Measurements from ENCODE around the gene SLC17A5.
A peak's percentile ranks its signal among the peaks of the same experiment; 100 is the strongest.
"Not testable (repeated sequence)": the region's sequence is repeated elsewhere in the genome, so short reads cannot be mapped to it uniquely, and the experiment has no call there.

SLC17A5 gene

DNA sequence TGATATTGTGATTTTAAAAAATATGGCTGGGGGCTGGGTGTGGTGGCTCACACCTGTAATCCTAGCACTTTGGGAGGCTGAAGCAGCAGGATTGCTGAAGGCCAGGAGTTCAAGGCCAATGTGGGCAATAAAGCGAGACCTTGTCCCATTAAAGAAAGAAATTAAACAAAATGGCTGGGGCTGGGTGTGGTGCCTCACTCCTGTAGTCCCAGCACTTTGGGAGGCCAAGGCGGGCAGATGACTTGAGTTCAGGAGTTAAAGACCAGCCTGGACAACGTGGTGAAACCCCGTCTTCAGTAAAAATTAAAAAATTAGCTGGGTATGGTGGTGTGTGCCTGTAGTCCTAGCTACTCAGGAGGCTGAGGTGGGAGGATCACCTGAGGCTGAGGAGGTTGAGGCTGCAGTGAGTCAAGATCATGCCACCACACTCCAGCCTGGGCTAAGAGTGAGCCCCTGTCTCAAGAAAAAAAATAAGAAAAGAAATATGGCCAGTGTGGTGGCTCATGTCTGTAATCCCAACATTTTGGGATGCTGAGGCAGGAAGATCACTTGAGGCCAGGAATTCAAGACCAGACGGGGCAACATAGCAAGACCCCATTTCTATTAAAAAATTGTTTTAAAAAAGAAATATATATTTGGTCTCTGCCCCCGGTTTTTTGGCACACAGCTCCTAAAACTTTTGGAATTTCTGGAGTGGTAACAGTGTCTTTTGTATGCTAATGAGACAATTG lies 39.8 kb downstream of the SLC17A5 start:
- no peak for DNase-seq

DNA sequence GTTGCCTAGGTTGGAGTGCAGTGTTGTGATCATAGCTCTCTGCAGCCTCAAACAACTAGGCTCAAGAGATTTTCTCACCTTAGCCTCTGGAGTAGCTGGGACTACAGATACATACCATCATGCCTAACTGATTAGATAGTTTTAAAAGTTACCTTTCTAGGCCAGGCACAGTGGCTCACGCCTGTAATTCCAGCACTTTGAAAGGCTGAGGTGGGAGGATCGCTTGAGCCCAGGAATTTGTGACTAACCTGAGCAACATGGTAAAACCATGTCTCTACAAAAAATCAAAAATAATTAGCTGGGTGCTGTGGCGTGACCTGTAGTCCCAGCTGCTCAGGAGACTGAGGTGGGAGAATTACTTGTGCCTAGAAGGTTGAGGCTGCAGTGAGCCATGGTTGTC lies 41.2 kb downstream of the SLC17A5 start:
- DNase-seq: no peak

DNA sequence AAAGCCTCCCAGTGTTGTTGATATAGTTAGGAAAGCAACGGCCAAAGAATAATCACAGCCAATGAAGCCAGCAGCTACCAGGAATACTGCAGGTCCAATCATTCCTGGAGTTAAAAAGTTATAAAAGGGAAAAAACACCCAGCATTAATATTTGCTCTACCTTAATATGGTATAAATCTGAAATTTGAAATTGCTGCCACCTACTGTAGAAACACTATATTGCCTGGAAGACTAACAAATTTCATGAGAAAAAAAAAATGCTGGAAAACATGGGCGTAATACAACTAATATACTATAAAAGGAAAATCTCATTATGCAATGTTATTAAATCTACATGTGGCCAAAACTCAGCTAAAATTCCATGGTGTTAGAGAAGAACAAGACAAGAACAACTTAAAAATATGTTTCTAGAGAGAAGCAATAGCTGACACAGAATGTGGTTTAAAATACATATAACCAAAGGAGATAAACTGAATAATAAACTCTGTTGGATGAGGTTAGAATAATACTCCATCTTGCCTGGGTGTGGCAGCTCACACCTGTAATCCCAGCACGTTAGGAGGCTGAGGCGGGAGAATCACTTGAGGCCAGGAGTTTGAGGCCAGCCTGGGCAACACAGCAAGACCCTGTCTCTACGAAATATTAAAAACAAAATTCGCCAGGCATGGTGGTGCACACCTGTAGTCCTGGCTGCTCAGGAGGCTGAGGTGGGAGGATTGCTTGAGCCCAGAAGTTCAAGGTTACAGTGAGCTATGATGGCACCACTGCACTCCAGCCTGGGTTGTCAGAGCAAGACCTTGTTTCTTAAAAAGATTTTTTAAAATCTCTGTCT lies 43.1 kb downstream of the SLC17A5 start:
- no peak for DNase-seq

DNA sequence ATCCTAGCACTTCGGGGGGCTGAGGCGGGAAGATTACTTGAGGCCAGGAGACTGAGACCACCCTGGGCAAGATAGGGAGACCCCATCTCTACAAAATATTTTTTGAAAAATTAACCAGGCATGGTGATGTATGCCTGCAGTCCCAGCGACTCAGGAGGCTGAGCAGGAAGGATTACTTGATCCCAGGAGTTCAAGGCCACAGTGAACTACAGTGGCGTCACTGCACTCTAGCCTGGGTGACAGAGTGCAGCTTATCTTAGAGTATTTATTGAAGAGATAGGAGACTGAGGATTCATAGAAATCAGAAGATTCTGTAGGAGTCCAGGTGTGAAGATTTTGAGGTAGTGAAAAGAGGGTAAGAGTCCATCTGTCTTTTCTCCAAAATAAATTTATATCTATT lies 45.0 kb downstream of the SLC17A5 start:
- no peak for DNase-seq

DNA sequence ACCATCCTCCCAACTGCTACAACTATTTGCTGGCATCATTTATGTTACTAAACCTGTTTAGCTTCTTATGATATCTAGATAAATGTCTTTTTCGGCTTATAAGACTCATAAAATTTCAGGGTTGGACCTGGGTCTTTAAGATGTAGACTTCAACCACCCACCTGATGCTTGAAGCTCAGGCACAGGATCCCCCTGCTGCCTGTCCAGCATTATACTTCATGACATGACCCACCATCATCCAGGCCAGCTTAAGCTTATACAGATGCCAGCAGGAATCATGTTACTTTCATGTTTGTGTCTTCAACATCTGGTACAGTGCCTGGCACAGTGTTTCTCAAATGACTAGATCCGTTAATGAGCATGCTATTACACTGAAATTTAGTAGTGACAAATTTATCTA lies 47.4 kb downstream of the SLC17A5 start:
- DNase-seq: no peak

DNA sequence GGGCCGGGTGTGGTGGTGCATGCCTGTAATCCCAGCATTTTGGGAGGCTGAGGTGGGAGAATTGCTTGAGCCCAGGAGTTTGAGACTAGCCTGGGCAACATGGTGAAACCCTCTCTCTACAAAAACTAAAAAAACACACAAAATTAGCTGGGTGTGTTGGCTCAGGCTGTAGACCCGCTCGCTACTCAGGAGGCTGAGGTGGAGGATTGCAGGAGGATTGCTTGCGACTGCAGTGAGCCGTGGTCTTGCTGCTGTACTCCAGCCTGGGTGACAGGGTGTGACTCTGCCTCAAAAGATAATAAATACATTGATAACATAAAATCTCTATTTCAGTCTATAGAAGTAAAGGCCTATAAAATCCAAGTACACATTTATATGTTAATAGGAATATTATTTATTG lies 49.3 kb downstream of the SLC17A5 start:
- no peak for DNase-seq

DNA sequence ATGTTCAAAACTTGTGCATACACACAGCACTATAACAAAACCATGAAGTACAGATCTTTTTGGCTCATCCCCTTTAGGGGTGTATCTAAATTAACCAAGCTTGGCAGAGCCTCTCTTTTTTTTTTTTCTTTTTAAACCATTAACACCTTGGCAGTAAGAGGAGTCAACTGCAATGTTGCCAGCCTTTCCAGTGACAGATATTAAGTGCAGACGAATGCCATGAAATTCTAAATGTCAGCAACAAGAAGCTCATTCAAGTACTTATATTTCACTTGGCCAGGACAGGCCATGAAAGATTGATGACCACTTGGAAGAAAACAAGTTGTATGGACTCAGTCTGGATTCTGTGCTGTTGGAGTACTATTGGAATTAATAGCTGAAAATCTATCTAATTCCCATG lies 49.8 kb downstream of the SLC17A5 start:
- no peak for DNase-seq

DNA sequence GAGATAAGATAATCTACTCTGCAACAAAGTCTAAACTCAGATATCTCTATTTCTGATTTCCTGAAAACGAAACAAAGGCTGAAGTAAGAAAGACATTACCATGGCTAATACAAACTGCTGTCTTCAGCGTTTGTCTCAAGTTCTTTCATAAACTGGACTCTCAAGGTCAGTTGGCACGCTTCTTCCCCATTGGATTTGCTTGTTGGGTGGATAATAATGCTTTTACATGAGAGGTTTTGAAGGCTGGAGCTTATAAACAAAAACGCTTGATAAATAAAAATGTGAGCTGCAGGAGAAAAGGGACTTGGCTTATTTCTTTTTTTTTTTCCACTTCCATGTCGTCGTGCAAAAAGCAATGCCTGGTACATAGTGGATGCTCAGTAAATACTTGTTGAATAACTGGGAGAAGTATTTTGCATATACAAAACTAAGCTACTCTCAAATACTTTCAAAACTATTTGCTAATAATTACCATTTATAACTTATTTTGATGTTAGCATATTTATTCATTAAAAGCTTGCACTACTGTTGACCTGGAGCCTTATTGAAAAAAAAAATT lies 67.3 kb downstream of the SLC17A5 start:
- DNase-seq: no peak

DNA sequence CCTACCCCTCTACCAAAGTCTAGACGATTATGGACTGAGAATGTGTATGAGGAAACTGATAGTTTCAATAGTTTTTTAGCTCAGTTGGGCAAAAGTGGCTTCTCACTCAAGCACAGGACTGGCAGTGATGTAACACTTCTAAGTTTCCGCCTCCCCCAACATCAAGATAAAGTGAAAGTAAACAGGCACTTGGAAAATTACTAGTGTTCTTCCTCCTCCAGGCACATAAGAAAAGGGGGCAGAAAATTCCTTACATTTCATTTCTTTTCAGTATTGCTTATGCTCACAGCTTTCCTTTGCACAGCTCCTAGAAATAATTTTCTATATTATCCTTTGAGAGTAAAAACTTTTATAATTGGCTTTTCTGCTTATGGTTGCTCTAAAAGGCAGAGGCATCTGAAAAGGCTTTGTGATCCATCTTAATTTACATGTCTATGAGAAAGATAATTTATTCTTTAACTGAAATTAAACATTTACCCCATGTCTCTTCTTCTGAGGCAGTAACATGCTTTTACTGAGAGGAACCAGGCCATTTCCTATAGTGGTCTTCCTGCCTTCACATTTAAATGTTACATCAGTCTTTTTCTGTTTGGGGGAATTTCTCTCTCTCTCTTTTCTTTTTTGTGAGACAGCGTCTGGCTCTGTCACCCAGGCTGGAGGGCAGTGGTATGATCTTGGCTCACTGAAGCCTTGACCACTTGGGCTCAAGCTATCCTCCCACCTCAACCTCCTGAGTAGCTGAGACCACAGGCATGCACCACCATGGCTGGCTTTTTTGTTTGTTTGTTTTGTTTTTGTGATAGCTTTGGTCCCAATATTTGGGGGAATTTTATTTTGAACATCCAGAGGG lies 68.0 kb downstream of the SLC17A5 start:
- peak; percentile 50 for DNase-seq

DNA sequence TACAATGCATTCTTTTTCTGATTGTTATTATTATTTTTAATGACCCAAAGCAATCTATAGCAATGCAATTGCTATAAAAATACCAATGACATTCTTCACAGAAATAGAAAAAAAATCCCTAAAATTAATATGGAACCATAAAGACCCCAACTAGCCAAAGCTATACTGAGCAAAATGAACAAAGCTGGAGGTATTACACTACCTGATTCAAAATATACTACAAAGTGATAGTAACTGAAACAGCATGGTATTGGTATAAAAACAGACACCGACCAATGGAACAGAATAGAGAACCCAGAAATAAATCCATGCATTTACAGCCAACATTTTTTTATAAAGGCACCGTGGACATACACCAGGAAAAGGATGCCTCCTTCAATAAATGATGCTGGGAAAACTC lies 72.5 kb downstream of the SLC17A5 start:
- DNase-seq: no peak

DNA sequence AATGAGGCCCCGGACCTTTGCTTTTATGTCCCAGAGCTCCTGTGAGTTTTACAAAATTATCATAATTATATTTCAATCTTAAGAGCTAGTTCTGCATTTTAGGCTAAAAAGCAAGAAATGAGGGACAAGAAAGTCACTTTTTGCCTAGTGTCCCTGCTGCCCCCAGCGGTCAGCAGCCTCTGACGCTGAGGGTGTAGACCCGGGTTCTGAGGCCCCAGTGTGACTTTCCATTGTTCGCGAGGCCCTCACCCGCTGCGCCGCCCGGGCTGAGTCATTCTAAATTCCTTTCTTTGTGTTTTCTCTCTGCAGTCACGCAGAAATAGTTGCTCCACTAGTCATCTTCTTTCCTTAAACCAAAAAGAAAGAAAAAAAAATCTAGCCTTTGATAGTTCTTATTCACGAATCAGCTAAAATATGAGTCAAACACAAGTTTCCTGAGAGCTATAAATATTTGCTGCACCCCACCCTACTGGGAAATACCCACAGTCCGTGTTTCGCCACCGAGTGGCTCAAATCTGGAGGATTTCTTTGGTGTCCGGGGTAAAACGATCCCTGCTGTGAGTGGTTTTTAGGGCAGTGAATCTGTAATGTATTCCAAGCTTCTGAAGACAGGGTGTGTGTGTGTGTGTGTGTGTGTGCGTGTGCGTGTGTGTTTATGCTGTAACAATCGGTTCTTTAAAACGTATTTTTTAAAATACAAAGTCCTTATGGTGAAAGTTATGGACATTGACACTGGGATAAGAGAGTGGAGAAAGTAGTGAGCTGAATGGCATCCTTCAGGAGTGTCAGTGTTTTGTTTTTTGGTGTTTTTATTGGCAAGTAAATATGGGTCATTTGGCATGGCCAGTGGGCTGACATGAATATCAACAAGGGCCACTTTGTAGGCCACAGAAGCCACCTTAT lies 73.3 kb downstream of the SLC17A5 start:
- peak; percentile 81 for DNase-seq

DNA sequence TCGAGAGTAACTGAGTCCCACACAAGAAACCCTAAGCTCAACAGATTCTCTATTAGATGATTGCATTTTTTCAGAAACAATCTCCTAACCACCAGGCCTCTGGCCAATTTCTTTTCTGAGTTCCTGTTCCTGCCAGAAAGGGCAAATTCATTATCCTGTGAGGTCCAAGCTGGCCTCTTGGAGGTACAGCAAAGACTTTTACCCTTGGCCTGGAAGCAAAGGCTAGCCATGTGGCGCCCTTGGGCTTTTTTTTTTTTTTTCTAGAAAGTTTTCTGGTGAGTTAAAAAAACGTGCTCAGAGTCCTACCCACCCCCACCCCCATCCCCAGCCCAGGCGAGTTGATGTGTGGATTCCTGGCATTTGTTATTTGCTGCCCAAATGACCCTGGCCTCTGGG lies 73.9 kb downstream of the SLC17A5 start:
- no peak for DNase-seq

DNA sequence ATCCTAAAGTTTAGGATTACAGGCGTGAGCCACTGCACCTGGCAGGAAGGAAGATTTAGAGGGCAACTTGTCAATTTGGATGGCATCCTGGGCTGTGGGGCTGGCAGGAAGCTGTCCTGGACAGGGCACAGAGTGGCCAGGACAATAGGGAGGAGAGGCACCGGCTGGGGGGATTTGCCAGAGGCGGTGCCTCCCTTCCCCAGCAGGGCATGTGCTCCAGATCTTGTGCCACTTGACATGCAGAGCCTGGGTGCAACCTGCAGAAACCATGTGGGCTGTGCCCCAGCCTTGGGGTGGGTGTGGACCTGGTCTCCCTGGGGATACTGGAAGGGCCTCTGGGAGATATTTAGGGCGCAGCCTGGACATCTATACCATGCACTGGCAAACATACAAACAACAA lies 74.4 kb downstream of the SLC17A5 start:
- DNase-seq: no peak

DNA sequence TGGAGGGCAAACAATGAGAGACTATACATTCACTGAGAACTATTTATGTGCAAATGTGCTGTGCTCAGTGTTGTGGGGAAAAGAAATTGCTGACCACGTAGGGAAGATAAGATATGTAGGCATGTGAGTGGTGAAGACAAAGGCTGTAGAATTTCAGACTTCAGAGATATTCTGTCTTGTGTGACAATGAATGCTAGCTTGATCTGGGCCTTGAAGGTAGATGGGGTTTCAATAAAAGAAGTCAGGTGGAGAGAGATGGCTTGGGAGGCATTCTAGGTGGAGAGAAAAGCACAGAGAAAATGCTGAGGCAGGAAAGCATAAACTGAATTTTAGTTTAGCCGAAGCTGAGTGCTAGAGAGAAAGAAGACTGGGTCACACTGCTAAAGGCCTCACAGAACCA lies 76.1 kb downstream of the SLC17A5 start:
- no peak for DNase-seq

DNA sequence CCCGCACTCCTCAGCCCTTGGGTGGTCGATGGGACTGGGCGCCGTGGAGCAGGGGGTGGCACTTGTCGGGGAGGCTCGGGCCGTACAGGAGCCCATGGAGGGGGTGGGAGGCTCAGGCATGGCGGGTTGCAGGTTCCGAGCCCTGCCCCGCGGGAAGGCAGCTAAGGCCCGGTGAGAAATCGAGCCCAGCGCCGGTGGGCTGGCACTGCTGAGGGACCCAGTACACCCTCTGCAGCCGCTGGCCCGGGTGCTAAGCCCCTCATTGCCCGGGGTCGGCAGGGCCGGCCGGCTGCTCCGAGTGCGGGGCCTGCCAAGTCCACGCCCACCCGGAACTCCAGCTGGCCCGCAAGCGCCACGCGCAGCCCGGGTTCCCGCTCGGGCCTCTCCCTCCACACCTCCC lies 81.3 kb downstream of the SLC17A5 start:
- not testable (repeated sequence) for DNase-seq

DNA sequence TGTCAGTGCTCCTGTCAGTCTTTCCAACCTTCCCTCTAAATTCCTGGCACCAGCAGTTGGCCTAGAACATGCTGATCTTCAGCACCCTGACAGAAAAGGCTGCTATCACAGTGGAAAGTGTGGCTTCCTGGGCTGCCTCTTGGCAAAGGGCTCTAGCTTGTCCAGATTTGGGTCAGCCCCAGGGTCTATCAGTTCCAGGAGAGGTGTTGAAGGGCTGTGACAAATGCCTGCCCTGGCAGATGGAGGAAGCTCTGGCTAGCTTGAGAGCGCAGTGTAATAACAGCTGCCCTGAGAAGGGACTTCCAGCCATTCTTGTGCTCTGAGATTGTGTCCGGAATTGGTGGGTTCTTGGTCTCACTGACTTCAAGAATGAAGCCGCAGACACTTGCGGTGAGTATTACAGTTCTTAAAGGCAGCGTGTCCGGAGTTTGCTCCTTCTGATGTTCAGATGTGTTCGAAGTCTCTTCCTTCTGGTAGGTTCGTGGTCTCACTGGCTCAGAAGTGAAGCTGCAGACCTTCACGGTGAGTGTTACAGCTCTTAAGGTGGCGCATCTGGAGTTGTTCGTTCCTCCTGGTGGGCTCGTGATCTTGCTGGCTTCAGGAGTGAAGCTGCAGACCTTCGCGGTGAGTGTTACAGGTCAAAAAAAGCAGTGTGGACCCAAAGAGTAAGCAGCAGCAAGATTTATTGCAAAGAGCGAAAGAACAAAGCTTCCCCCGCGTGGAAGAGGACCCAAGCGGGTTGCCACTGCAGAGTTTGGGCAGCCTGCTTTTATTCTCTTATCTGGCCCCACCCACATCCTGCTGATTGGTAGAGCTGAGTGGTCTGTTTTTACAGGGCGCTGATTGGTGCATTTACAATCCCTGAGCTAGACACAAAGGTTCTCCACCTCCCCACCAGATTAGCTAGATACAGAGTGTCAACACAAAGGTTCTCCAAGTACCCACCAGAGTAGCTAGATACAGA lies 82.3 kb downstream of the SLC17A5 start:
- DNase-seq: not testable (repeated sequence)

DNA sequence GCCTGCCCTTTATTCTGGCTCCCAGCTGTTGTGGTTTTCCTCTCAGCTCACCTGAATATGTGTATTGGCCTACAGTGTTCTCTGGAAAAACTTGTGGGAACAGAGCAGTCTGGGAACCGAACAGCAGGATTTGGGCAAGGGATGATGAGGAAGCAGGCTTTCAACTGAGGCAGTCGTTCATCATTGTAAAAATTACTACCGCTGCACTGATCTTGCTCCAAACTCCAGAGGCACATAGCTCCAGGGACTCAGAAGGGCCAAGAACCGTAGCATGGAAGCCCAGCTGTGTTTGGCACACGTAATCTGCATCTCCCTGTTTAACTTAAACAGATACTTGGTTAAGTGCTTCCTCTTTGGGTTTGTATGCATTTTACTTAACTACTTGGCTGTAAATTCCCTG lies 84.7 kb downstream of the SLC17A5 start:
- no peak for DNase-seq

DNA sequence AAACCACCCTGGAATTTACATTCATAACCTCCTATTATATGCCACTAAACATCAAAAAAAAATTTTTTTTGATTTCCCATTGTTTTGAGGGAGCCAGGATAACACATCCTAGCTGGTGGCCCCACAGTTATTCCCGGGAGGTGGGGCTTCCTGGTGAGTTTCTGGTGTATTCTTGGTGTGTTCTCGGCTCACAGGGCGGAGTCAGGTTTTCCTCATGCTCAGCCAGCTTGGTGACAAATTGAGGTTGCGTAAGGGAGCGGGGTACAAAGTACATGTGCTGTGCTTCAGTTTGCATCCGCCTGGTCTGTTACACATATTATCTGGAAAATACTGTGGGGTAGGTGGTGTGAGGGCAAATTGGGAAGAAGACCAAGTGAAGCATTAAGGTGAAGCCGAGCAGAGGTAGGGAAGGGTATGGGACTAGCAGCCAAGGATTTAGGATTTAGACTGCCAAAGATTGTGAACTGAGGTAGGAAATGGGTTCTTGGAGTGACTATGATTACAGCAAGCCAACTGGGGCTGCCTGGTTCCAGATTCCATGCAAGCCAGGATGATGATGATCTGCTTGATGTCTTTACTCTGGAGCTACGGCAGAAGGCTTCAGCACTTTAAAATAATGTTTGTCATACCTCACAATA lies 86.7 kb downstream of the SLC17A5 start:
- no peak for DNase-seq

DNA sequence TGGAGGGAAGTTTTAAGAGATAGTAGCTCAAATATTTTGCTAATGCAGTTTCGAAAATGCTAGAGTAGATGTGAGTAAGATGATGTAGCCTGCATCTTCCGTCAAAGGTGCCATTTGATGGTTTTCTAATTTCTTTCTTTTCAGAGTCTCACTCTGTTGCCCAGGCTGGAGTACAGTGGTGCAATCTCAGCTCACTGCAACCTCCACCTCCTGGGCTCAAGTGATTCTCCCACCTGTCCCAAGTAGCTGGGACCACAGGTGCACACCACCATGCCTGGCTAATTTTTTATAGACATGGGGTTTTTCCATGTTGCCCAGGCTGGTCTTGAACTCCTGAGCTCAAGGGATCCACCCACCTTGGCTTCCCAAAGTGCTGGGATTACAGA lies 87.3 kb downstream of the SLC17A5 start:
- DNase-seq: not testable (repeated sequence)

DNA sequence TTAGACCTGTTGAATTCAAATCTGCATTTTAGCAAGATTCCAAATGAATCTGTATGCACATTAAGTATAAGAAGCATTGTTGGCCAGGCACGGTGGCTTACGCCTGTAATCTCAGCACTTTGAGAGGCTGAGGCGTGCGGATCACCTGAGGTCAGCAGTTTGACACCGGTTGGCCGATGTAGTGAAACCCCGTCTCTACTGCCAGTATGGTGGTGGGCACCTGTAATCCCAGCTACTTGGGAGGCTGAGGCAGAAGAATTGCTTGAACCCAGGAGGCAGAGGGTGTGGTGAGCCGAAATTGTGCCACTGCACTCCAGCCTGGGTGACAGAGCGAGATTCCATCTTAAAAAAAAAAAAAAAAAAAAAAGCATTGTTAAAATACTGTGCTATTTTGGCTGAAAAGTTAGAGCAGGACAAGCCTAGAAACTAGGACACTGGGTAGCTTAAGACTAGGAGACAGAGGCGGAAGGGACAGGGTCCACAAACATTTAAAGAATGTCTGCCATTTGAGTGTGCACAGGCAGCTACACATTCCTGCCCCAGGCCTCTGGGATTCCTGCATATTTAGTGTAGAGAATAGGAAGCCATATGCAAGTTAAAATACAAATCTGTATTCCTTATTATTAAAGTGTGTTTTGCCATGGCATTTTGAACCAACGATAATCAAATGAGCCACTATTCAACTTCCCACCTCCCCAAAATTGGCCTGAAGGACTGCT lies 87.9 kb downstream of the SLC17A5 start:
- DNase-seq: no peak

Data from CD4-positive, alpha-beta T cell treated with Interleukin-17A for 4 hours (primary cell).